Measurements from ENCODE around the gene AMY1A.

- no peak for TF ChIP-seq GATA2 (IDR thresholded peaks at IDR 0.05; ENCODE audit: low read depth, low read length)
- no peak for TF ChIP-seq GATA3 (IDR thresholded peaks at IDR 0.05; ENCODE audit: low read depth, low read length)
These were observed 39.2 kb upstream of the AMY1A start for GRCh38 chr1:103616362-103616761.

Measured in SH-SY5Y (cell line).